GM21576 (cell line): Measurements from ENCODE around the gene DRD5.

ENCODE experiments used
- ATAC-seq: cut with Tn5 transposase; IDR thresholded peaks from one replicate; pipeline ENCODE4 v1.9.1; 2021; ENCODE audit warnings: mild to moderate bottlenecking, moderate library complexity; ENCODE audit not compliant: unreplicated experiment

DRD5 gene

DNA sequence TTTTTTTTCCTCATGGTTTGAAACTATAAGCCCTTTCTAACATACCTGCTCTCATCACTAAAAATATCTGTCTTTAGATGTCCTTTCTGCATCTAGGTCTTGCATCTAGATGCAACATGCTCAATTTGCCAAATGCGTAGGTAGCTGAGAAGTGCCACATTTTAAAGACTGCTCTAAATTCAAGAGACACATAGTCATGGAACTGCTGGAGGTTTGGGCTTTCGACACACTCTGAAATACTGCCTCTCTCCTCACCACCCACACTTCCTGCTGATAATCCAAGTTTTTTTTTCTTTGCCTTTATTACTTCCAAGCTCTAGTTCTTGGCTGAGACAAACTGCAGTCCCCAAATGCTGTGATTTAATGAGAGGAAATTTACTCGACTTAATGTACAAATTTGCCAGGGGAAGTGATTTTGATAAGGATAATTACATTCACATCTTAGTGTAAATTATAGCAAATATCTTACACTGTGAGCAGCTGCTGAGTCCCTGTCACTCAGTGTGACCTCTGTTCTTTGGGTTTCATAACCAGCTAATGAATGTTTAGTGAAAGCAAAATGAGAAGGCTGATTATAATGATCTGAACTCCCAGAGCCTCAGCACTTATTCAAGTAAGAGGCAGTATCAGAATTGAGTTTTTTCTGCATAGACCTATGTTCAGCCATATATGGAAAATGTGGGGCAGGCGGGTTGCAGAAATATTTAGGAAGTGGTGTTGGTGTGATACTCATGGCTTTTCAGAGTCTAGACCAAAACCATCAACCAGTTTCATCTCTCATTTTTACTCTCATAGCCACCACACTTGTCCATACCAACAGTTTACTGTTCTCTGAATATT is 31.3 kb downstream of the DRD5 start:
- ATAC-seq = peak; percentile 81

DNA sequence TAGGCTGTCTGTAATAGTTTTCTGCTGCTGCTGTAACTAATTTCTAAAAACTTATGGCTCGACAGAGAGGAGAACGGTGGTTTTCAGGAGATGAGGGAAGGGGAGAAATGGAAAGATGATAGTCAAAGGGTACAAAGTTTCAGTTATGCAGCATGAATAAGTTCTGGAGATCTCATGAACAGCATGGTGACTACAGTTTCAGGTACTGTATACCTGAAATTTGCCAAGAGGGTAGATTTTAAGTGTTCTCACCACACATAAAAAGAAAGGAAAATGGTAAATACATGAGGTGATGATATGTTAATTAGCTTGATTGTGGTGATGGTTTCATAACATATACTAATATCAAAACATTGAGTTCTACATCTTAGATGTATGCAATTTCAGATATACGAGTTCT is 34.9 kb downstream of the DRD5 start:
- ATAC-seq = no peak

DNA sequence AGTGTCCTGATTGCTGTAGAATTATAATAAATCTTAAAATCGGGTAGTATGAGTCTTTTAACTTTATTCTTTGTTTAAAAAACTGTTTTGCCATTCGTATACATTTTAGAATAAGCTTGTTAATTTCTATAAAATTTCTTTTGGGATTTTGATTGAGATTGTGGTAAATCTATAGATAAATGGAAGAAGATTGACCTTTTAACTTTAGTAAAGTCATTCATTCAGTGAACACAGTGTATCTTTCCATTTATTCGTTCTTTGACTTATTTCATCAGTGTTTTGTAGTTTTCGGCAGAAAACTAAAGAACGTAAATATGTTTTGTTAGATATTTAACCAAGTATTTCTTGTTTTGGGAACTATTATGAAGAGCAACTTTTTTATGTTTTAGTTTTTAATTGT is 38.9 kb downstream of the DRD5 start:
- ATAC-seq = no peak

DNA sequence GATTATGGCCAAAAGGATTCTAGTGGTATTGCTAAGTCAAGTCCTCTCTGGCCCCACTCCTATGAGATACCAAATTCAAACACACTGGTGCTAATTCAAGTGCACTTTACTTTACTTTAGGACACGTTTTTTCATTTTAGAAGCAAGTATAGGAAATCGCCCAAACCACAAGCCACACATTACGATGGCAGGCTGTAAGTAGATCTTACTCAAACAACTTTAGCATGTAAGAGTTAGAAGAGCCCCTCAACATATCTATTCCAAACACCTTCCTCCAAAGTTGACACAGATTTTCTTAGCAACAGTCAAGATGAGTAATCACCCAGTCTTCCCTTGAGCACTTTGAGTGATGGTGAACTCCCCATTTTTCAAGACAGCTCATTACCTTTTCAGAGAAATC is 43.6 kb downstream of the DRD5 start:
- ATAC-seq = no peak

DNA sequence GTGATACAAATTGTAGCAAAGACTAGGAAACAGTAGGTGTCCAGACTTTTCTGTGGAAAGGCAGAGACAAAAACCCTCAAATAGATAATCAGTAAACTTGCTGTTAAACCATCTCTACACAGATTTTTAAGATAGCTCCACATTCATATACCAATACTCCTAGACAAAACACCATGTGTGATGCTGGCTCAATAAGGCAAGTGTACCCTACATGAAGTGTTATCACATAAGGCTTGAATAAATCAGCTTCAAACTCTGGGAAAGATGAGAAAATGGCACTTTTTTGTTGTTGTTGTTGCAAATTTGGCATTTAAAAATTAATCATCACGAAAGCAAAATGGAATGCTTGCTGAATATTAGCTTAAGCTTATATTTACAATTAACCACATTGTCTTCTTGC is 45.1 kb downstream of the DRD5 start:
- ATAC-seq = no peak

DNA sequence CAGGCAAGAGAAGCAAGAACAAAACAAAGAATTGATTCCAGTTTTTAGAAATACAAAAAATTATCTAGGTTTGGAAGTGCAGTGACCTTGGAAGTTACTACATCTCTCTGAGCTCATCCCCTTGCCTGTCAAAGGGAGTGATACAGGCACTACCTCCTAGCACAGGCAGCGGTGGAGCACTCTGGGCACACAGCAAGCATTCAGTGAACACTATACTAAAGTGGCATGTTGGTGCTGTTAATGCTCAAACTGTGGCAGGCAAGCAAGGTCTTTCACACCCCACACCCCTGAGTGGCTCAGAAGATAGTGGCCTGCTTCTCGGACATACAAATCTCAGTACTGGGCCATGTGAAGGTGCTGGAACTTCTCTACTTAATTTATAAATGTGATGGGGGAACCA is 51.2 kb downstream of the DRD5 start:
- no peak for ATAC-seq

DNA sequence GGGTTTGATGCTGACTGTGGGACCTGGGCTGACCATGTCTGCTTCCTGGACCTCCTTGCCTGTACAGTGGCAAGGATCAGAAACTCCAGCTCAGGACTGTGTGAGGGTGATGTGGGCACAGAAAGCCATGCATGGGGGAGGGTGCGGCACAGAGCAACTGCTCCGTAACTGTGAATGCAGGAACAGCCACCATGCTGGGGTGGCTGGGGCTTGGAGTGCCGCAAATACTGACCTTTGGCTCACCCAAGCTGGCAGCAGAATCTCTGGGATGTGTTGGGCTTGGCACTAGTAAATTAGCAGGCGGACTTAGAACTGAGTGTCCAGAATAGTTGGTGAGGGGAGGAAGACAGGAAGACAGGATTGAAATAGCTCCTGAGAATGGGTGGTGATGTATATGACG is 52.0 kb downstream of the DRD5 start:
- ATAC-seq = no peak
